ENCODE results near the gene DVL1.
A peak's percentile ranks its signal among the peaks of the same experiment; 100 is the strongest.

DVL1 gene

GRCh38 chr1:1295154-1295923 lies 53.9 kb downstream of the DVL1 start:
- no peak for DNase-seq

GRCh38 chr1:1294250-1294890 lies 54.8 kb downstream of the DVL1 start:
- no peak for DNase-seq

GRCh38 chr1:1293263-1294249 lies 55.7 kb downstream of the DVL1 start:
- no peak for DNase-seq

GRCh38 chr1:1292851-1293250 lies 56.4 kb downstream of the DVL1 start:
- DNase-seq: no peak

GRCh38 chr1:1292442-1292779 lies 56.8 kb downstream of the DVL1 start:
- no peak for DNase-seq

GRCh38 chr1:1291548-1292441 lies 57.4 kb downstream of the DVL1 start:
- peak; percentile 69 for DNase-seq

- DNase-seq: no peak
Observed at GRCh38 chr1:1291023-1291528, 58.1 kb downstream of the DVL1 start.

GRCh38 chr1:1290238-1290731 lies 58.9 kb downstream of the DVL1 start:
- DNase-seq: peak; percentile 68

GRCh38 chr1:1287288-1288110 lies 61.7 kb downstream of the DVL1 start:
- no peak for DNase-seq

GRCh38 chr1:1286313-1287261 lies 62.6 kb downstream of the DVL1 start:
- DNase-seq: no peak

GRCh38 chr1:1285611-1286311 lies 63.5 kb downstream of the DVL1 start:
- no peak for DNase-seq

All from stimulated activated CD4-positive, alpha-beta T cell treated with anti-CD3 and anti-CD28 coated beads, Interleukin-12 subunit alpha, Interleukin-12 subunit beta, amount 100 ng/mL, for 4 hours (primary cell).